Fibroblast of lung (primary cell): ENCODE measurements around the gene MT1X. TPM values are rescaled to one million over a fixed set of nuclear protein-coding genes. Genes with fewer than 3 reads are reported as not detected.

Experiments
- DNase-seq, 2 donors: peaks; one replicate each; pipeline versions ENCODE4 v3.0.0 to v3.0.0-alpha.2; 2010; ENCODE audit warnings: low read depth in 2 of 2
- H2AFZ ChIP-seq: 2 replicates; pipeline ENCODE4 v1.5.1; 2012; ENCODE audit warnings: low read length, control low read depth, inconsistent platforms
- H3K27ac ChIP-seq: 2 replicates; pipeline ENCODE4 v1.5.1; 2011; ENCODE audit warnings: low read length, control low read depth; ENCODE audit not compliant: insufficient read depth
- H3K27me3 ChIP-seq: 2 replicates; pipeline ENCODE4 v1.5.1; 2011; ENCODE audit warnings: mild to moderate bottlenecking, low read length; ENCODE audit not compliant: control insufficient read depth, insufficient read depth
- H3K36me3 ChIP-seq: 2 replicates; pipeline ENCODE4 v1.5.1; 2011; ENCODE audit warnings: low read length; ENCODE audit not compliant: control insufficient read depth, insufficient read depth
- H3K4me1 ChIP-seq: 2 replicates; pipeline ENCODE4 v1.5.1; 2011; ENCODE audit warnings: low read length; ENCODE audit not compliant: control insufficient read depth, insufficient read depth; ENCODE audit errors: extremely low read depth
- H3K4me2 ChIP-seq: 2 replicates; pipeline ENCODE4 v1.5.1; 2011; ENCODE audit warnings: low read length, control low read depth; ENCODE audit not compliant: insufficient read depth; ENCODE audit errors: extremely low read depth
- H3K4me3 ChIP-seq, 4 experiments: fragments of 200-600 bp in 1 of 4; sonication (generic) in 1 of 4; replicated peaks in 1 of 4; 2 replicates each; pipeline ENCODE4 v1.5.1; 2011 to 2016; ENCODE audit warnings: low read length in 4 of 4, low read depth in 3 of 4, mild to moderate bottlenecking in 3 of 4, control low read depth in 2 of 4, inconsistent platforms in 1 of 4, mixed read lengths in 1 of 4; ENCODE audit not compliant: insufficient read depth in 1 of 4; ENCODE audit errors: control extremely low read depth in 1 of 4
- H3K79me2 ChIP-seq: 2 replicates; pipeline ENCODE4 v1.5.1; 2012; ENCODE audit warnings: mild to moderate bottlenecking, low read length, inconsistent platforms; ENCODE audit not compliant: control insufficient read depth, insufficient read depth
- H3K9ac ChIP-seq: 2 replicates; pipeline ENCODE4 v1.5.1; 2011; ENCODE audit warnings: mild to moderate bottlenecking, low read length, control low read depth; ENCODE audit not compliant: insufficient read depth
- H3K9me3 ChIP-seq: 2 replicates; pipeline ENCODE4 v1.5.1; 2012; ENCODE audit warnings: low read depth, low read length; ENCODE audit not compliant: control insufficient read depth, insufficient read depth
- H4K20me1 ChIP-seq: 2 replicates; pipeline ENCODE4 v1.5.1; 2011; ENCODE audit warnings: low read length; ENCODE audit not compliant: control insufficient read depth, insufficient read depth; ENCODE audit errors: extremely low read depth
- CTCF ChIP-seq, 2 donors: IDR thresholded peaks in 1 of 2; conservative IDR thresholded peaks in 1 of 2; 1 replicate in 1 of 2; 2 replicates in 1 of 2; pipeline ENCODE4 v1.5.1; 2011 to 2012; ENCODE audit warnings: low read length in 2 of 2, control low read depth in 1 of 2, inconsistent platforms in 1 of 2, low read depth in 1 of 2, mild to moderate bottlenecking in 1 of 2
- EZH2 ChIP-seq: IDR thresholded peaks from 2 replicates; pipeline ENCODE4 v1.5.1; 2012; ENCODE audit warnings: low read length, control low read depth, mild to moderate bottlenecking; ENCODE audit errors: missing control alignments
- polyA plus RNA-seq, 2 donors: library from polyadenylated mRNA; depleted of rRNA in 1 of 2; stranded (reverse) in 1 of 2; unstranded in 1 of 2; fragments of >200 nt; gene quantifications; 2 replicates each; pipeline ENCODE4 v1.2.1, GENCODE V29; 2011 to 2012; ENCODE audit warnings: missing spikeins in 1 of 2
- total RNA-seq: library from RNA; depleted of rRNA; stranded (reverse); fragments of >200 nt; gene quantifications from 2 replicates; pipeline ENCODE4 v1.2.1, GENCODE V29; 2014

The MT1X gene
- total and polyA plus RNA-seq, 2 donors (not counting 1 experiment from before 2014, with no cell fraction given), result 137 to 242 TPM

- Histone ChIP-seq H3K4me2 (peak within 1 kb of the TSS; percentile 75), H3K4me3 (peak within 1 kb of the TSS; percentile 3 to 42 (median 18)), H3K27me3 (peaks cover 28% of the 10 kb centered on the region), H3K9me3 (no peaks in the 10 kb centered on the region), H2AFZ (peak within 1 kb of the TSS; percentile 37), H3K27ac (no peak within 1 kb of the TSS), H3K79me2 (no peaks in the 10 kb centered on the region), H3K36me3 (no peaks in the 10 kb centered on the region), H3K9ac (no peak within 1 kb of the TSS), H3K4me1 (no peaks in the 10 kb centered on the region), H4K20me1 (no peaks in the 10 kb centered on the region)
- TF ChIP-seq CTCF (conservative IDR thresholded peaks at IDR 0.05 in 1 of 2, IDR thresholded peaks at IDR 0.05 in 1 of 2; ENCODE audit: low read depth in 1 of 2, low read length in 2 of 2), result no peak
- no peak for TF ChIP-seq EZH2
- DNase-seq, result peak; percentile 7 to 14
Measured at GRCh38 chr16:56657555-56658326, 24.5 kb upstream of the MT1X start, which contains the start of gene MT1F. Gene MT1F, plus strand, starts transcription at chr16:56657959. Its CDS starts 100 bp downstream, at chr16:56658059.

GRCh38 chr16:56658327-56658875 is 23.9 kb upstream of the MT1X start:
- Histone ChIP-seq H3K4me1 (no peaks in the 10 kb centered on the region), H3K79me2 (no peaks in the 10 kb centered on the region), H3K9me3 (no peaks in the 10 kb centered on the region), H2AFZ (peak overlapping the region; percentile 37), H3K36me3 (no peaks in the 10 kb centered on the region), H3K4me3 (peak overlapping the region in 1 of 4 experiments; percentile 25), H4K20me1 (no peaks in the 10 kb centered on the region), H3K4me2 (peak overlapping the region; percentile 75), H3K9ac (no peak overlapping the region), H3K27ac (no peak overlapping the region), H3K27me3 (peaks cover 33% of the 10 kb centered on the region)
- TF ChIP-seq EZH2 (no peak), CTCF (conservative IDR thresholded peaks at IDR 0.05 in 1 of 2, IDR thresholded peaks at IDR 0.05 in 1 of 2; ENCODE audit: low read depth in 1 of 2, low read length in 2 of 2) (no peak)
- no peak for DNase-seq
